GM12801 (cell line): ENCODE measurements around the gene PHLDB3.

Source experiments
- TF ChIP-seq, protein P1 (sequence below): IDR thresholded peaks from one replicate; pipeline ENCODE4 v1.5.1; 2011; ENCODE audit warnings: control low read depth; ENCODE audit not compliant: insufficient read length; ENCODE audit errors: extremely low read depth

Gene PHLDB3

GRCh38 chr19:43433689-43434088 lies 70.9 kb downstream of the PHLDB3 start:
- TF ChIP-seq, protein P1, sequence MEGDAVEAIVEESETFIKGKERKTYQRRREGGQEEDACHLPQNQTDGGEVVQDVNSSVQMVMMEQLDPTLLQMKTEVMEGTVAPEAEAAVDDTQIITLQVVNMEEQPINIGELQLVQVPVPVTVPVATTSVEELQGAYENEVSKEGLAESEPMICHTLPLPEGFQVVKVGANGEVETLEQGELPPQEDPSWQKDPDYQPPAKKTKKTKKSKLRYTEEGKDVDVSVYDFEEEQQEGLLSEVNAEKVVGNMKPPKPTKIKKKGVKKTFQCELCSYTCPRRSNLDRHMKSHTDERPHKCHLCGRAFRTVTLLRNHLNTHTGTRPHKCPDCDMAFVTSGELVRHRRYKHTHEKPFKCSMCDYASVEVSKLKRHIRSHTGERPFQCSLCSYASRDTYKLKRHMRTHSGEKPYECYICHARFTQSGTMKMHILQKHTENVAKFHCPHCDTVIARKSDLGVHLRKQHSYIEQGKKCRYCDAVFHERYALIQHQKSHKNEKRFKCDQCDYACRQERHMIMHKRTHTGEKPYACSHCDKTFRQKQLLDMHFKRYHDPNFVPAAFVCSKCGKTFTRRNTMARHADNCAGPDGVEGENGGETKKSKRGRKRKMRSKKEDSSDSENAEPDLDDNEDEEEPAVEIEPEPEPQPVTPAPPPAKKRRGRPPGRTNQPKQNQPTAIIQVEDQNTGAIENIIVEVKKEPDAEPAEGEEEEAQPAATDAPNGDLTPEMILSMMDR = no peak

GRCh38 chr19:43433358-43433673 lies 71.2 kb downstream of the PHLDB3 start:
- TF ChIP-seq, protein P1 = no peak

DNA sequence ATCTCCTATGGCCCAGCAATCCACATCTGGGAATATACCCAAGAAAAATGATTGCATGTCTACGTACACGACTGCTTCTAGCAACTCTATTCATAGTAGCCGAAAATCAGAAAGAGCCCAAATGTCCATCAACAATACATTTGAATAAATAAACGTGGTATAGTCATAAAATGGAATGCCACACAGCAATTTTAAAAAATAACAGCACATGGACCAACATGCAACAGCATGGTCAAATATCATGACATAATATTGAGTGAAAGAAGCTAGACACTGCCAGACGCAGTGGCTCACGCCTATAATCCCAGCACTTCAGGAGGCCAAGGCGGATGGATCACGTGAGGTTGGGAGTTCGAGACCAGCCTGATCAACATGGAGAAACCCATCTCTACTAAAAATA lies 73.6 kb downstream of the PHLDB3 start:
- TF ChIP-seq, protein P1 = no peak

DNA sequence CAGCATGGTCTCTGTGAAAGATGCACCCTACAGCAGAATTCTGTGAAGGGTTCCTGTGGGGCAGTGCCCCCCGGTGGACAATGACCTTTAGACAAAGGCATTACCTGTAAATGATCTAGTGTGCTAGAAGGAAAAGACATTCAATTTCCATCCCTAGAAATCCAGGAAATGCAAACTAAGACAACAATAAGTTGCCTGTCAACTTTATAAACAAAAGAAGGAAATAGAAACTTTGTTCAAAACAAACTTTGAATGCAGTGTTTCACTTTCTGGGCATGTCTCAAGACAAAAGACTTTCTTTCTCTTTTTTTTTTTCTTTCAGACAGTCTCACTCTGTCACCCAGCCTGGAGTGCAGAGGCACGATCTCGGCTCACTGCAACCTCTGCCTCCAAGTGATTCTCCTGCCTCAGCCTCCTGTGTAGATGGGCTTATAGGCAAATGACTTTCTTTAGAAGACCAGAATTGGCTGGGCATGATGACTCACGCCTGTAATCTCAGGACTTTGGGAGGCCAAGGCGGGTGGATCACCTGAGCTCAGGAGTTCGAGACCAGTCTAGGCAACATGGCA lies 74.3 kb downstream of the PHLDB3 start:
- TF ChIP-seq, protein P1 = no peak

- TF ChIP-seq, protein P1 = no peak
Measured at GRCh38 chr19:43429395-43429794, 75.2 kb downstream of the PHLDB3 start.

GRCh38 chr19:43425567-43426392 lies 78.8 kb downstream of the PHLDB3 start:
- TF ChIP-seq, protein P1 = no peak
